ENCODE results near the gene CHAMP1.

Gene CHAMP1

GRCh38 chr13:114313061-114313860, 1.0 kb upstream of the CHAMP1 start:
- no peak for TF ChIP-seq FOXM1 (IDR thresholded peaks at IDR 0.05; ENCODE audit: borderline replicate concordance, low read depth)
- TF ChIP-seq CEBPB (IDR thresholded peaks at IDR 0.05), result no peak
- TF ChIP-seq TEAD4 (IDR thresholded peaks at IDR 0.05), result no peak
- TF ChIP-seq ZBTB7A (IDR thresholded peaks at IDR 0.05; ENCODE audit: low read depth), result no peak
- no peak for TF ChIP-seq EP300 (IDR thresholded peaks at IDR 0.05; ENCODE audit: borderline replicate concordance)
- no peak for TF ChIP-seq NFIC (IDR thresholded peaks at IDR 0.05)
- no peak for TF ChIP-seq EGR1 (IDR thresholded peaks at IDR 0.05)
- TF ChIP-seq YY1 (IDR thresholded peaks at IDR 0.05; ENCODE audit: low read depth), result no peak
- no peak for TF ChIP-seq USF1 (IDR thresholded peaks at IDR 0.05)
- no peak for TF ChIP-seq TCF12 (IDR thresholded peaks at IDR 0.05; ENCODE audit: low read depth)
- TF ChIP-seq REST (IDR thresholded peaks at IDR 0.05; ENCODE audit: low read depth), result no peak
- no peak for TF ChIP-seq CREB1 (IDR thresholded peaks at IDR 0.05; ENCODE audit: low read depth)
- TF ChIP-seq TAF1 (IDR thresholded peaks at IDR 0.05; ENCODE audit: low read depth), result no peak
- TF ChIP-seq RAD21 (IDR thresholded peaks at IDR 0.05; ENCODE audit: low read depth), result no peak
- no peak for TF ChIP-seq MAX (IDR thresholded peaks at IDR 0.05)

- TF ChIP-seq REST (IDR thresholded peaks at IDR 0.05; ENCODE audit: low read depth), result no peak
- TF ChIP-seq USF1 (IDR thresholded peaks at IDR 0.05), result no peak
- no peak for TF ChIP-seq RAD21 (IDR thresholded peaks at IDR 0.05; ENCODE audit: low read depth)
- no peak for TF ChIP-seq ZBTB7A (IDR thresholded peaks at IDR 0.05; ENCODE audit: low read depth)
- TF ChIP-seq EGR1 (IDR thresholded peaks at IDR 0.05), result no peak
- no peak for TF ChIP-seq CREB1 (IDR thresholded peaks at IDR 0.05; ENCODE audit: low read depth)
- TF ChIP-seq TAF1 (IDR thresholded peaks at IDR 0.05; ENCODE audit: low read depth), result no peak
- no peak for TF ChIP-seq TCF12 (IDR thresholded peaks at IDR 0.05; ENCODE audit: low read depth)
- TF ChIP-seq MAX (IDR thresholded peaks at IDR 0.05), result no peak
Observed at GRCh38 chr13:114315074-114315785, 927 bp downstream of the CHAMP1 start.

- no peak for TF ChIP-seq EGR1 (IDR thresholded peaks at IDR 0.05)
- no peak for TF ChIP-seq RAD21 (IDR thresholded peaks at IDR 0.05; ENCODE audit: low read depth)
- TF ChIP-seq ZBTB7A (IDR thresholded peaks at IDR 0.05; ENCODE audit: low read depth), result no peak
- no peak for TF ChIP-seq TAF1 (IDR thresholded peaks at IDR 0.05; ENCODE audit: low read depth)
- no peak for TF ChIP-seq MAX (IDR thresholded peaks at IDR 0.05)
- no peak for TF ChIP-seq TEAD4 (IDR thresholded peaks at IDR 0.05)
- TF ChIP-seq FOXM1 (IDR thresholded peaks at IDR 0.05; ENCODE audit: borderline replicate concordance, low read depth), result no peak
Observed at GRCh38 chr13:114318624-114319023, 4.3 kb downstream of the CHAMP1 start.

- TF ChIP-seq RAD21 (IDR thresholded peaks at IDR 0.05; ENCODE audit: low read depth), result no peak
- TF ChIP-seq NFIC (IDR thresholded peaks at IDR 0.05), result no peak
- TF ChIP-seq REST (IDR thresholded peaks at IDR 0.05; ENCODE audit: low read depth), result no peak
- no peak for TF ChIP-seq EGR1 (IDR thresholded peaks at IDR 0.05)
Observed at GRCh38 chr13:114319441-114319913, 5.2 kb downstream of the CHAMP1 start.

Measured in Ishikawa (cell line).